T follicular helper cell (primary cell): ENCODE measurements around the gene ATP8A2.

Experiments
- DNase-seq: peaks from one replicate; pipeline ENCODE4 v3.0.0-alpha.2; 2020; ENCODE audit warnings: low read depth

Gene ATP8A2

DNA sequence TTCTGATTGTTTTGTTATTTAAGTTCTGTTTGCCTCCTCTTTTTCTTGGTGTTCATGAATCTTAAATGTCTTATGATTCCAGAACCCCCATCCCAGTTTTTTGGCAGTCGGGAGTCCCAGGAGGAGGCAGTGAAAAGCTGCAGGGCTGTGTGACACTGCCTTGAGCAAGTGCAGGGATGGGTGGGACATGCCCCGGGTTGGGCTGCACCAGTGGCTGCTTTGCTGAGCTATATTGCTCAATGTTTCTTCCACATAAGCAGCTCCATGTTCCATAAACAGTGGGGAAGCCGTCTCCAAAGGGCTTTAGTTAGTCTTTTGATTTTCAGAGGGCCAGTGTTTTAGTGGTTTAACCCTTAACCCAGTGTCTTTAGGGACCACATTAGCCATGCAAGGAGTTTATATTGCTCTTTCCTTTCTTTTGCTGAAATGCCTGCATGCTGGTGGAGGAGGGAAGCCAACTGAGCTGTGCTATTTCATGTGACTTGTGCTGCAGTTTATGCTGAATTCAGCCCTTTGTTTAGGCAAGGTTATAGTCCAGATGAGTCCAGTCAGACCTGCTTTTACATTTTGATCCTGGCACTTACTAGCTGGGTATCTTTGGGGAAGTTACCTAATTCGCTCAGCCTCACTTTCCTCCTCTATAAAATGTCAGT lies 13.1 kb downstream of the ATP8A2 start:
- no peak for DNase-seq

DNA sequence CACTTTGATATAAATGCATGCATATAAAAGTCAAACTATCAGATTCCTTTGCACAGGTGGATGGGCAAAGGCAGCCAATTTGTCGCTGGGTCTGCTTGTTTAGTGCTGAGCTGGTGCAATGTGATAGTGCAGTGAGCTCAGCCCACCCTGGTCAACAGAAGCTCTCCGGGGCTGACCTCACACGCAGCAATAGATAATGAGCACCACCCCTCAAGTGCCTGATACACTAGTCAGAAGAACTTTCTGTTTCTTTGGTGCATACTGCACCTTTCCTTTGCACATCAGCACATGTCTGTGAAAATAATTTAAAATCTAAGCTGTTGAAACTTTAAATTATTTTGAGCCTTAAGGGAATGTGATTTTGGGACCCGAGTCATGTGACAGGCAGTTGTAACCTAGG lies 20.2 kb downstream of the ATP8A2 start:
- DNase-seq = no peak

DNA sequence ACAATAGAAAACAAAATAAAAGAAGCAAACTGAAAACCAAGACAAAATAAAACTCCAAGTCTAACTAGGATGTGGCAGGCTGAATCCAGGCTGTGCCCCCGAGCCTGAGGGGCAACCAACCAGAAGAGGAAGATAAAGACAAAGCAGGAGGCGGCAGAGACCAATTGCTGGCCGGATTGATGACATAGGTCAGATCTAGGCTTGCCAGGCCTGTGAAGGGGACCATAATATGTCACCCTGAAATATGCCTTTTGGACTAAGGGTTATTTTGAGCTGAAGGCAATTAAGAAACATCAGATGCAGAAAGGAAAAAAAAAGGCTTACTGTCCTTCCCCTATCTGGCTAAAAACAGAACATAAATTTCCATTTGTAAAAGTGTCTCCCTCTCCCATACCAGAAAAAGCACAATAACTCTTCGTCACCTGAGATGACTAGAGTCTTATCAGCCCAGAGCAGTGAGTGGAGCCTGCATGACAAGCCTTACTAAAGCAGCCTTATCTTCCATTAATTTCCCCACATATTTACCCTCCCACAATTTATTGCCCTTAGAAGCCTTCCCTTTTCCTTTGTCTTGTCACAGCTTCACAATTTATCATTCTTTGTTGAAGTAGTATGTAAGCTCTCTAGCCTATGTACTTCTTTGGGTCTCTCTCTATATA lies 22.8 kb downstream of the ATP8A2 start:
- no peak for DNase-seq

DNA sequence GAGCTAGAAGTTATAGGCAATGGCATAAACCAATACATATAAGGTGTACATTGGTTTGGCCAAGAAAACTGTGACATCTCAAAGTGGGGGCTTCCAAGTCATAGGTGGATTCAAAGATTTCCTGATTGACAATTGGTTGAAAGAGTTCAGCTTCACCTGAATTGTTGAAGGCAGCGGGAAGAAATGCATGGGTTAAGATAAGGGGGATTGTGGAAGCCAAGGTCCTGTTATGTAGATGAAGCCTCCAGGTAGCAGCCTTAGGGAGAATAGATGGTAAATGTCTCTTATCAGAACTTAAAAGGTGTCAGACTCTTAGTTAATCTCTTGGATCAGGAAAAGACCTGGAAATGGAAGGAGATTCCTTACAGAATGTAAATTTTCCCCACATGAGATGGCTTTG lies 26.0 kb downstream of the ATP8A2 start:
- no peak for DNase-seq

DNA sequence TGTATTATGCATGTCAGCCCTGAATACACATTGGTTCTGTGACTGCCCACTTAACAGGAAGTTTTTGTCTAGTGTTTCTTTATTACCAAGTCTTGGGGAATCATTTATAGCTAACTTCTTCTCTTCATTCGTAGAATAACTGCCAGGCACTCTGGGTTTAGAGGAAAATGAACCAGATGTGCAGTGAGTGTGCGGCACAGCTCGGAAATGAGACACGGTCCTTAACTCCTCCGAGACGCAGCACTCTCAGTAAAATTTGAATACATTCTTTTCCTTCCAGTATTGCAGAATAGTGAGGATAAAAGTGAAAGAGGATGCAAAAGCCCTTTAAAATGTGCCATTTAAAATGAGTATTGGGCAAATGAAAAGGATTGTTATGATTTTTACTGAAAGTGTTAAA lies 29.2 kb downstream of the ATP8A2 start:
- DNase-seq = no peak

DNA sequence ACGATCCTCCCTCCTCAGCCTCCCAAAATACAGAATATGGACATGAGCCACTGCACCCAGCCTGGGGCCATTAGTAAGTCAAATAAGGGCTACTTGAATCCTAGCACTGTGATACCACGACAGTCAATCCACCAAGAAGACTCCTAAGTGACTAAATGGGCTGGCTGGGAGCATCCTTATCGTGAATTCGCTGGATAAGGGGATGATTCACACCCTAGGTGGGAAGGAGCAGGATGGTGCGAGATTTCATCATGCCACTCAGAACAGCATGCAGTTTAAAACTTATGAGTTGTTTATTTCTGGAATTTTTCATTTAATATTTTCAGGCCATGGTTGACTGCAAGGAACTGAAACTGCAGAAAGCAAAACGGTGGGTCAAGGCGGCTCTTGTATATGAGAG lies 30.2 kb downstream of the ATP8A2 start:
- no peak for DNase-seq

DNA sequence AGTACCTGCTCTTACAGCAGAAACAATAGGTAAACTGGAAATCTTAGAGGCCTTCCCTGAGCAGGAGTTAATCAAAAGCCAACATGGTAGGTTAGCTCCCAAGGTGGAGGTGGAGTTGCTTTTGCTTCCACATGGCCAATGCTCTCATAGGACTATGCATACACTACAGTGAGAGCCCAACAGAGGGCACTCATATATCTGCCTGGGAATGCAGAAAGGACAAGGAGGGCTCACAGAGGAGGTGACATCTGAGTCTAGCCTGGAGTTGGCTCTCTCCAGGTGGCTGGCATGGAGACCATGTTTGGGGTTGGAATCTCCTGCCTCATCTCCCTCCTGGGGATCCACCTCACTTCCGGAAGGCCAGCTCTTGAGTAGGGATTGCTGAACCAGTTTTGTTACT lies 34.6 kb downstream of the ATP8A2 start:
- no peak for DNase-seq

DNA sequence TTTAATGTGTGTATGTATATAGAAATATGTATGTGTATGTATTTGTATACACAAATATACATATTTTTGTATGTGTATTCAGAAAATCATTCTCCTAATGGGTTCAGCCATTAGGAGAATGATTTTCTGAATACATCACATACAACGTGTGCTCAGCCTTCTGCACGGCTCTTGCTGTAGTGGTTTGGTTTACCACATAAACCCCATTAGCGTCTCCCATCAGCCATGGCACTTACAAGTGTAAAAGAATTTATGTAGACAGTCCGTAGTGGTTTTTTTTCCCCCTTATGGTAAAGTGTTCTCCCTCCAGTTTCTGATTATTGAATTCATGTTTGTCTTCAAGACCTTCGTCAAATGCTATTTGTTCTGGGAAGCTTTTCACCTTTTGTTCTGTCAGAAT lies 38.2 kb downstream of the ATP8A2 start:
- no peak for DNase-seq

DNA sequence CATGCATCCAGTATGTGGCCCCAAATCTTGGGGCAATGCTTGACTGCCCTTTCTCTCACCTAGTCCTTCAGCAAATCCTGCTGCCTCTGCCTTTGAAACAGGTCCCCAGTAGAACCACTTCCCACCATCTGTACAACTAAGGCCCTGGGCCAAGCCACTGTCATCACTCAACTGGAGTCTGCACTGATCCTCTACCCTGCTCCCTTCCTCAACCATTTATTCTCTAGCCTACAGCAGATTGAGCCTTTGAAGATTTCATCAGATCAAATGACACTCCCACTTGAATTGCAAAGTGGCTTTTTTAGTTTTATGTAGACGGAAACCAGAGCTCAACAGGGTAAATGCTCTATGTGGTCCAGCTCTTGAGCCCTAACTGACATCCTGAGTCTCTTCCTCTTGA lies 43.5 kb downstream of the ATP8A2 start:
- DNase-seq = no peak

DNA sequence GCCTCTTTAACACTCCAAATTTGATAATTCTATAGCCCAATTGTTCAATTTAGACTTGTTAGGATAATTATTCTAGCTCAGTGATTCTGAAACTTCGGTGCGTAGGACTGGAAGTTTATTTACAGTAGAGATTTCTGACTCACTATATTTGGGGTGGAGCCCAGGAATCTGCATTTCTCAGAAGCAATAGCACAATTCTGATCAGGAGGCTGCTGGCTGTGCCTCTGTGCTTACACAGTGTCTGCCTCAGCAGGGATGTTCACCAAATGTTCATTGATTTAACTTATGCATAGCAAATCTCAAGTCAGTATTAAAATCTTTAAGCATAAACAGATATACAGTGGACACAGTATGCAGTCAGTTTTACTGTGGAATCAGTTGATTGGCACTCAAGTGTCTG lies 45.8 kb downstream of the ATP8A2 start:
- no peak for DNase-seq

DNA sequence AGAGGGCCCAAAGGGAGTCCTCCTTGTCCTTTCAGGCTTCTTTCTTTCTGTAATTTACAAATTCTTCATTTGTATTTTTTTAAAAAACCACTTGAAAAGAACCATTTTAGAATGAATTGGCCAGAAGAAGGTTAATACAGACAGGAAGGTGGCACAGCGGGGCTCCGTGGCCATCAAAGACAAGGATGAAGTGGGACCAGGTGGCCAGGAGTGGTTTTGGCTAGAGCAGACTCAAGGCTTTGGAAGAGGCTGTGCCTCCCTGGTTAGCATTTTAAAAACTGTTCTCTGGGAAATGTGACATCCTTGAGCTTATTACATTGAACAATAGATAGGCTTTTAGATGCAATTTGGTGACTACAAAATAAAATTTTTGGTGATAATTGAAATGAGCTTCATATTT lies 48.4 kb downstream of the ATP8A2 start:
- DNase-seq = no peak

DNA sequence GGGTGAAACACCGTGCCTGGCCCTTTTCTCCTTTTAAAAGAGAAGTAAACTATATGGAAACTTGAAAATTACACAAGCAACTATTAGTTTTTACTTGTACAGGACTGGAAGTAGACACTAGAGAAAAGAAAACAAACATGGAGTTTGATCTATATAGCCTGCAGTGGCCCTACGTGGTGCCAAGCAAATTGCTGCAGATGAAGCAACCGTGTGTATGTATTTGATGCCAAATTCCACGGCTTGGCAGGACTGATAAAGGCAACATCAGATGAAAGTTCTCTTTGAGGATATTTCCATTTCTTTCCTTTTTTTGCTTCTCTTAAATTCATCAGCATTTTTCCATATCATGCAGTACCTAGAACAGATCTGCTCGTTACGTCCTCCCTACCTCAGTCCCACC lies 49.8 kb downstream of the ATP8A2 start:
- DNase-seq = no peak

DNA sequence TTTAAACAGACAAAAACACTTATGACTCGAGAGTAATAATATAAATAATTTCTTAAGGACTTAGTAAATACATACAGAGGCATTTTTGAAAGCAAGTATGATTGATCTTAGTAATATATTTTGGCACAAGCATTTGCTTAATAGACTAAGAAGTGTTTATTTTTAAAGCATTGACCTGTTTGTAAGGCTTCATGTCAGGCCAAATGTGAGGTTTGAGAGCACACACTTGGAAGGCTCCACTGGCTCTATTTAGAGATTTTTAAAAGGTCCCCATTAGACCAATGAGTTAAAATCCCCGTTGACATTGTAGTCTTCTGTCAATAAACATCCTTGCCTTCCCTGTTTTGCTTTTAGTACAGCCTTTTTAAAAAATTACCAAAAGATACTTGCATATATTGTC lies 50.4 kb downstream of the ATP8A2 start:
- no peak for DNase-seq

DNA sequence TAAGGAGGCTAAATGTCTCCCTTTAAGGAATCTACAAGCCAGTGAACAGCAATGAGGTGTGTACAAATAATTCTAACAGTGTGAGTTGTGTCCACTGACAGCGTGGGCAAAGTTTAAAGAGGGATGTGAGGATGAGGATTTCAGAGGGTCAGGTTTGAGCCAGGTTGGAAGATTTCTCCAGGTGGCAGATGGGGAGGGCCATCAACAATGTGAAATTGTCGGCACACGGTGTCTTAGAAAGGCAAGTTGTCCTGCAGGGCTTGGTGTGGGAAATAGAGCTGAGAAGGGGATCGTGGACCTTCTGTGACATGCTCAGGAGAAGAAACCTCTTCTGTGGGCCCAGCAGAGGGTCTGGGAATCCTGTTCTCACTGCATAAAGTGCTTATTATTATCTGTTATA lies 52.1 kb downstream of the ATP8A2 start:
- DNase-seq = no peak

DNA sequence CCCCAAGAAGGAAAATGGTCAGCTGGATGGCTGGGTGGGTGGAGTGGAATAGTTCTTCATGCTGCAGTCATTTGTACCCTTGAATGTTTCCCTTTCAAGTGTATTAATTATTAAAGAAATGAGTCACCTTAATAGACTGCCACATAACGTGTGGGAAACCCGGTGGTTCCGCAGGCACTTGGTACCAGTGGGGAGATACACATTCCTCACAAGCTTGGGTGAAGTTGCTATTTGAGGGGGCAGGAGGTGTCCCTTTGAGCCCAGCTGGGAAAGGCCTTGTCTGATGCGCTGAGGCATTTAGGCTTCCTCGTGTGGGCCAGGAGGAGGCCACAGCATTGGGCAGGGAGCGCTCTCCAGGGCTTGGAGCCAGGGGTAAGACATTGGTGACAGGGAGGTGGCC lies 57.7 kb downstream of the ATP8A2 start:
- DNase-seq = no peak

DNA sequence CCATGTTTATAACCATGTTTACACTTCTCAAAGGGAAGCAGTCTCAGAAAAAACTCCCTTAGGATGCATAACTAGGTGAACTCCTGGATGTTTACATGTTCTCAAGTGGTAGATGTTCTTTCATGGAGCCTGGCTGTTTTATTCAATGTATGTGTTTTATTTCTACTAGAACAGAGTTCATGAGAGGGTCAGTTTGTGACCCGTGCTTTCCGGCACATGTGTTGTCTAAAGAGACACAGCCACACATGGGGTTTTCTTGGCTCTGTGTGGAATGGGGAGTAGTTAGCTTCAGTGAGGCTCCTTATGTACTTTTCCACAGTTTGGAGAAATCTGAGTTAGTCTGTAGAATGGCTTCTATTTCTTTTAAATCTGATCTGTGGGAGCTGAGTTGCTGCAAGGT lies 60.9 kb downstream of the ATP8A2 start:
- DNase-seq = no peak

DNA sequence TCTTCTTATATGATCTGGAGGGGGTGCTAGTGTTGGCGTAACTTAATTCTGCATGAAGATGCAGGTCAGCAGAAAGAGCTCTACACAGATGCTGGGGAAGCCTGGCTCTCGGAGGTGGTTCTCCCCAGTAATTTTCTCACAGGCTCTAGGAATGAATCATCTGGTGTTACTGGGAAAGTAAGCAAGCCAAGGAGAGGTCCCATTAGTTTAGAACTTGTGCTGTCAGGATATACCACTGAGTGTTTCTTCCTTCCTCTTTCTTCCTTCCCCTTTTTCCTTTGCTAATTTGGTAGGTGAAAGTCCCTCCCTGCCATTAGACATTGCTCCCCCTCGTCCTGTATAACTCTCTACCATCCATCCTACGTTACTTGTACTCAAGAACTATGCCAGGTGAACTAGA lies 68.3 kb downstream of the ATP8A2 start:
- DNase-seq = no peak

DNA sequence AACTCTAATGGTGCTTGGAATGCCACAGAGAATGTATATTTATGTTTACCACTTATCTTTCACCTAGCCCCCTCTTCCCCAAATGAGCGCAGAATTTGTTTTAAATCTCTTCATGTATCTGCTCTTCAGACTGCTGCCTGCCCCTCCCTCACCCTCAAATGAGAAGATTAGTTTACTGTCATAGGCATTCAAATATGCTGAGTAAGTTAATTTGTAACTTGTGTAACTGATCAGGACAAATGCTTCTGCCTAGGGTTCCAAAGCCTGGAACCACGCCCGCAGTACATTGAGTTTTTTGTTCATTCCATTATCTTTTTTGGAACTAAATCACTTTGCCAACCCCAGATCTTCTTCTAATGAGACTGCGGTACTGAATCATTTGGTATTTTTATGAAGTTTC lies 74.5 kb downstream of the ATP8A2 start:
- DNase-seq = no peak

DNA sequence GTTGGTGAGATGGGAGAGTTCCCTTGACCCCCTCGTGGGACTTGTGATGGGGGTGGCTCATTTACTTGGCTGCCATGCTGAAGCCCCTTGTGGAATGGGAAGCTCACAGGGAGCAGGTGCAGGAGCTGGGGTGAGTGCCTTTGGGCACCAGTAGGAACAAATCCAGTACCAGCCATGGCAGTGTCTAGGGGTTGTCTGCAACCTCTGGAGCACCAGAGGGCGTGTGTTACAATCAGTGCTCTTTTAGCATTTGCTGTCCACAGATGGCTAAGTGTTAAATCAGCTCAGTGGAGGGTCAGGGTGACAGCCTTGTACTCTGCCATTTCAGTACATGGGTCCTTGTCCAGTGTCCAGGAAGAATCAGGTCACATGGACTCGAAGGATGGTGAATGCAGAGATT lies 75.6 kb downstream of the ATP8A2 start:
- DNase-seq = no peak

DNA sequence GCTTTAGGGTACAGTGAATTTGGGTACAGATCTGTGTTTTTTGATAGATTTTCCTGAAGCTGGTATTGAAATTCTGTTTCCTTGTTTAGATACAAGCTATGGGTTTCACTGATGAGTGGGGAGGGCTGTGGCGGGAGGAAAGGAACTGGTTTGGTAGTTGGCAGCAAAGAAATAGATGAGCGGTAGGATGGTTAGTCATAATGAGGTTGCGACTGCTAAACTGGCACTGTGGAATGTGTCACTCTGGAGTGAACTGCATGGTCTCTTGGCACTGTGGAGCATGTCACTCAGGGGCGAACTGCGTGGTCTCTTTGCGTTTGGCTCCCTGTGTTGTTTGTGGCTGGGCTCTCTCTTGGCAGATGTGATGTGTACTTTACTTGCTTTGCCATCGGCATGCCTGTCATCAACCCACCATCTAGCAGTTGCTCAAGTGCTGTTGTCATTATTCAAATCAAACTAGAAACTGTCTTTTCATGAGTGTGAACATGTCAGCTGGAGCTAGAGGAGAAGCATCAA lies 82.1 kb downstream of the ATP8A2 start:
- DNase-seq = no peak

DNA sequence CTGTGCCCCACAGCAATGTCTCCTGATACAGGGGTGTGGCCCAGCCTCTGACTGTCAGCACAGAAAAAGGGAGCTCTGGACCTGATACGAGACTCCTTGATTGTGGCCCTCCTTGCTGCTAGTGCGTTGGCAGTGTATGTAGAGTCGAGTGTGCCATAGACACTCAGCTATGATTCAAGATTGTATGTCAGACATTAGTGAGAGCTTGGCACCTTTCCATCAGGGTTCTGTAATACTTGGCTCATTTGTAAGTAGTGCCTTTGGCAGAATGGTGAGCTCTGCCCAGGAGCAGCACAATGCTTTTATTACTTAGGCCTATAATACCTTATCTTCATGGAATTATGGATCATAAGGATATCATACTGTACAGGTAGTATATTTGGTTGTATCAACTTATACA lies 83.4 kb downstream of the ATP8A2 start:
- no peak for DNase-seq

DNA sequence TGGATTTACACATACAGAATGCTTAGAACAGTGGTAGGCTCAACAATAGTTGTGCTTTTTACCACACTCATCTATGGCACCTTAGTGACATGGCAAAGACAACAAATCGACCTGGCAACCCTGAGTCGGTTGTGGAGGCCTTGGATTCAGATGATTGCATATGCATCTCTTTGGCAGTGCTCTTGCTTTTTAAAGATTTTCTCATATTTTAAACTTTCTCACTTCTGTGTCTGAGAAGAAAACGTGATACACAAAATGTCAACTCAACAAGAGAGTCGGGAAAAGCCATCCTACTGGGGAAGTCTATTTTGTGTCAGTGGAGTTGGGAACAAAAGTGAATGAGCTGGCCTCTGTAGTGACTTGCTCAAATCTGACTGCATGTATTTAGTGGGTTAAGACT lies 85.8 kb downstream of the ATP8A2 start:
- no peak for DNase-seq

DNA sequence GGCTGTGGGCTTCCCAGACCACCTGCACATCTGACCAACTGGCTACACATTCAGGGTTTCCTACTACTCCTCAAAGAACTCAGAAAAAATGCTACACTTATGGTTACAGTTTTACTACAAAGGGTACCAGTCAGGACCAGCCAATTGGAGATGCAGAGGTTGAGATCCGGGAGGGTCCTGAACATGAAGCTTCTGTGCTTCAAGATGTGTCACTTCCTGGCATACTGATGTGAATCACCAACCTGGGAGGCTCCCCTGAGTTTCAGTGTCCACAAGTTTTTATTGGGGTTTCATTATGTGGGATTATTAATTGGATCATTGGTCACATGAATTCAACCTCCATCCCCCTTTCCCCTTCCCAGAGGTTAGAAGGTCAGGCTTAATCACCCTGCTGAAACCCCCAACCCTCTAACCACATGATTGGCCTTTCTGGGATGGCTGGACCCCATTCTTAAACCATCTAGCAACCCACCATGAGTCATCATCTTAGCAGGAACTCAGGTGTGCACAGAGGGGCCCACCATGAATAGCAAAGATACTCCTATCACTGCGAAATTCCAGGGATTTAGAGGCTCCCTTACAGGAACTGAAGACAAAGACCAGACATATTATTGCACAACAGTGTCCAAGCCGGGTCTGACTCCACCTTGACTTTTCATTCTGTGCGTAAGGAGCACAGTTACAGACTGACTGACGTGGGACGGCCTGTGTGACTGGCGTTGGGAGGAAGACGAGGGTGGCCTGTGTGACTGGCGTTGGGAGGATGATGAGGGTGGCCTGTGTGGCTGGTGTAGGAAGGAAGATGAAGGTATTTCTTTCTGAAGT lies 90.7 kb downstream of the ATP8A2 start:
- no peak for DNase-seq
